Testis (tissue), 2 donors: Measurements from ENCODE around the gene HDAC3.

Source experiments
- POLR2A ChIP-seq: fragments of 450-650 bp; IDR thresholded peaks from one replicate; pipeline ENCODE4 v1.6.1; 2017; ENCODE audit warnings: antibody characterized with exemption, mild to moderate bottlenecking, moderate library complexity
- TF ChIP-seq, protein P1 (sequence below), 3 experiments: fragments of 450-650 bp in 2 of 3; fragments of 200-600 bp in 1 of 3; sonication (generic) in 1 of 3; IDR thresholded peaks; one replicate each; pipeline ENCODE4 v1.5.1; 2016 to 2019; ENCODE audit warnings: antibody characterized with exemption in 3 of 3, mild to moderate bottlenecking in 2 of 3, moderate library complexity in 1 of 3

DNA sequence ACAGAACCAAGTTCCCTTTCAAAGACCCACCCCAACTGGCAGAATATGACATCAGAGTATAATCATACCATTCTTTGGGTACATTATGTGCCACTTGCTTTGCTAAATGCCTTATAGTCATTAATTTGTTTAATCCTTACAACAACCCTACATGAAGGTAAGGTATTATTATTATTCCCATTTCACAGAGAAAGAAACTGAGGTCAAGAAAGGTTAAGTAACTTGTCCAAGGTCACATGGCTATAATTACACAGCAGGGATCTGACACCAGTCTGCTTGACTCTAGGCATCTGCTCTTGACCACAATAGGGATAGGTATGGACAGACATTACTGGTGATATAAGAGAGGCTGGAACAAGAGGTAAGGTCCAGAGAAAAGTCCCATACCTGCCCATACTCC lies 13.3 kb upstream of the HDAC3 start:
- TF ChIP-seq, protein P1, sequence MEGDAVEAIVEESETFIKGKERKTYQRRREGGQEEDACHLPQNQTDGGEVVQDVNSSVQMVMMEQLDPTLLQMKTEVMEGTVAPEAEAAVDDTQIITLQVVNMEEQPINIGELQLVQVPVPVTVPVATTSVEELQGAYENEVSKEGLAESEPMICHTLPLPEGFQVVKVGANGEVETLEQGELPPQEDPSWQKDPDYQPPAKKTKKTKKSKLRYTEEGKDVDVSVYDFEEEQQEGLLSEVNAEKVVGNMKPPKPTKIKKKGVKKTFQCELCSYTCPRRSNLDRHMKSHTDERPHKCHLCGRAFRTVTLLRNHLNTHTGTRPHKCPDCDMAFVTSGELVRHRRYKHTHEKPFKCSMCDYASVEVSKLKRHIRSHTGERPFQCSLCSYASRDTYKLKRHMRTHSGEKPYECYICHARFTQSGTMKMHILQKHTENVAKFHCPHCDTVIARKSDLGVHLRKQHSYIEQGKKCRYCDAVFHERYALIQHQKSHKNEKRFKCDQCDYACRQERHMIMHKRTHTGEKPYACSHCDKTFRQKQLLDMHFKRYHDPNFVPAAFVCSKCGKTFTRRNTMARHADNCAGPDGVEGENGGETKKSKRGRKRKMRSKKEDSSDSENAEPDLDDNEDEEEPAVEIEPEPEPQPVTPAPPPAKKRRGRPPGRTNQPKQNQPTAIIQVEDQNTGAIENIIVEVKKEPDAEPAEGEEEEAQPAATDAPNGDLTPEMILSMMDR (IDR thresholded peaks at IDR 0.05) = no peak
- TF ChIP-seq POLR2A = no peak
